OCI-LY3 (cell line): ENCODE measurements around the gene SAMD7.

Experiments used
- EZH2phosphoT487 ChIP-seq: fragments of 200-600 bp; shearing (Covaris generic); IDR thresholded peaks from 2 replicates; pipeline ENCODE4 v1.6.1; 2018; ENCODE audit warnings: antibody characterized with exemption, mixed run types, low read depth
- TF ChIP-seq, protein P1 (sequence below): fragments of 200-600, 300-600 bp; sonication (generic); IDR thresholded peaks from 2 replicates; pipeline ENCODE4 v1.5.1; 2014; ENCODE audit warnings: antibody characterized with exemption, low read length, low read depth

DNA sequence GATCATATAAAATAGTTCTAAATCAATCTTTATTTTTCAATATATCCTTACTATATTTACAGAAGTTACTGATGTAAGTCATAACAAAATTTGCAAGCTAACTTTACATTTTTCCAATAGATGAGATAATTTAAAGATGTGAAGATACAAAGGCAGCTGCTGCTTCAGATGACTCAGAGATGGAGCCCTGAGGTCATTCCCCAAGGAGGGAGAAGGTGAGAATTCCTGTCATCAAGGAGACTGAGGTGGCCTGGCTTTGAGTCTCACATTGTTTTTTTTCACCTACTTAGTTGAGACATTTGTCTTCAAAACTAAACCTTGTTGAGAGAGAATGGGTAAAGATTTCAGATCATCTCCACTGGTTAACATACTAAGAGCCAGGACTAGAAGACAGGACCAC is 3.9 kb upstream of the SAMD7 start:
- TF ChIP-seq, protein P1, sequence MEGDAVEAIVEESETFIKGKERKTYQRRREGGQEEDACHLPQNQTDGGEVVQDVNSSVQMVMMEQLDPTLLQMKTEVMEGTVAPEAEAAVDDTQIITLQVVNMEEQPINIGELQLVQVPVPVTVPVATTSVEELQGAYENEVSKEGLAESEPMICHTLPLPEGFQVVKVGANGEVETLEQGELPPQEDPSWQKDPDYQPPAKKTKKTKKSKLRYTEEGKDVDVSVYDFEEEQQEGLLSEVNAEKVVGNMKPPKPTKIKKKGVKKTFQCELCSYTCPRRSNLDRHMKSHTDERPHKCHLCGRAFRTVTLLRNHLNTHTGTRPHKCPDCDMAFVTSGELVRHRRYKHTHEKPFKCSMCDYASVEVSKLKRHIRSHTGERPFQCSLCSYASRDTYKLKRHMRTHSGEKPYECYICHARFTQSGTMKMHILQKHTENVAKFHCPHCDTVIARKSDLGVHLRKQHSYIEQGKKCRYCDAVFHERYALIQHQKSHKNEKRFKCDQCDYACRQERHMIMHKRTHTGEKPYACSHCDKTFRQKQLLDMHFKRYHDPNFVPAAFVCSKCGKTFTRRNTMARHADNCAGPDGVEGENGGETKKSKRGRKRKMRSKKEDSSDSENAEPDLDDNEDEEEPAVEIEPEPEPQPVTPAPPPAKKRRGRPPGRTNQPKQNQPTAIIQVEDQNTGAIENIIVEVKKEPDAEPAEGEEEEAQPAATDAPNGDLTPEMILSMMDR: no peak
- no peak for TF ChIP-seq EZH2phosphoT487
